NCI-H2029 (cell line): Measurements from ENCODE around the gene GAK.

Experiments
- DNase-seq: peaks from one replicate; lab custom pipeline; 2025; lab: John Stamatoyannopoulos, UW

The GAK gene

DNA sequence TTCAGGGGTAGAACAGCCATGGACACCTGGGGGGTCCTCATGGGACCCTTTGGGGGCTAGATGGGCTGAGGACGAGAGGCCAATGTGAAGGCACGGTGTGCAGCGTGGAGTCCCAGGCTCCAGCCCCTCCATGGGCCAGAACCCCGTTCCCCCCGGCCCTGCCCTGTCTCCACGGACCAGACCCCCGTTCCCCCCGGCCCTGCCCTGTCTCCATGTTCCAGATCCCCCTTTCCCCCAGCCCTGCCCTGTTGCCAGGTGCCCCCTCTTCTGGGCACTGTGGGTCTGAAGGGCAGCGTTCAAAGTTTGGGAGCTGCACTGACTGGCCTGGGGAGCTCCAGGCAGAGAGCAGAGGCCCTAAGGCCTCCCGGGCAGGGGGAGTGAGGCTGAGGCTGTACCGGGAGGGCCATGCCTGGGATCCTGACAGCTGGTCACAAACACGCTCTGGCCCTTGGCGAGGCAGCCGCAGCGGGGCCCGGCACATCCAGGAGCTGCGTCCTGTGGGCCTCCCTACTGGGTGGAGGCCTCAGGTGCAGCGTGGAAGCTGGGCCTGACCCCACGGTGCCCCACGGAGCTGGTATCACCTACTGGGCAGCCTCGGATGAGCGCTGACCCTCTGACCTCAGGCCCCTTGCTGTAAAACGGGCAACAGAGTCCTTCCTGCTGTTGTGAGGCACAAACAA is 32.4 kb upstream of the GAK start:
- no peak for DNase-seq

GRCh38 chr4:963276-964225 is 31.4 kb upstream of the GAK start:
- DNase-seq = no peak

GRCh38 chr4:962231-963208 is 30.4 kb upstream of the GAK start:
- DNase-seq = peak; percentile 89

- DNase-seq = no peak
These were observed 29.5 kb upstream of the GAK start for GRCh38 chr4:961351-962230.

GRCh38 chr4:960636-961350 is 28.7 kb upstream of the GAK start:
- DNase-seq = no peak

GRCh38 chr4:960140-960635 is 28.1 kb upstream of the GAK start:
- DNase-seq = no peak

GRCh38 chr4:959338-960139 is 27.4 kb upstream of the GAK start:
- no peak for DNase-seq

- DNase-seq = no peak
These were observed 26.7 kb upstream of the GAK start for GRCh38 chr4:958696-959337.

DNA sequence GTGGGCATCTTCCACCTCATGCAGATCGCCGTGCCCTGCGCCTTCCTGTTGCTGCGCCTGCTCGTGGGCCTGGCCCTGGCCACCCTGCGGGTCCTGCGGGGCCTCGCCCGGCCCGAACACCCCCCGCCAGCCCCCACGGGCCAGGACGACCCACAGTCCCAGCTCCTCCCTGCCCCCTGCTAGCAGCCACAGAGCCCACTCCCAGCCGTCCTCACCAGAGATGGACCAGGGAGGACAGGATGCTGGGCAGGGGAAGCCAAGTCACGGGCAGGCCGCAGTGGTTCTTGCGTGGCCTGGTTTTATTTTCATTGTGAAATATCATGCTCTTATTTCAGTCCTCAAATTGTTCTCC is 26.2 kb upstream of the GAK start:
- DNase-seq = no peak

- no peak for DNase-seq
These were observed 25.6 kb upstream of the GAK start for GRCh38 chr4:957581-958313.

GRCh38 chr4:957231-957580 is 25.1 kb upstream of the GAK start:
- DNase-seq = no peak

GRCh38 chr4:956531-957230 is 24.6 kb upstream of the GAK start:
- no peak for DNase-seq

- no peak for DNase-seq
These were observed 23.8 kb upstream of the GAK start for GRCh38 chr4:955931-956381.

- no peak for DNase-seq
These were observed 23.2 kb upstream of the GAK start for GRCh38 chr4:955161-955921.

- DNase-seq = no peak
These were observed 22.3 kb upstream of the GAK start for GRCh38 chr4:954211-955020.

GRCh38 chr4:953574-953915 is 21.4 kb upstream of the GAK start:
- no peak for DNase-seq
